Transverse colon (tissue), 4 donors: ENCODE data around the gene NEU2. TPM values are rescaled to one million over a fixed set of nuclear protein-coding genes. Genes with fewer than 3 reads are reported as not detected.

Source experiments
- DNase-seq: peaks from one replicate; pipeline ENCODE4 v3.0.0-alpha.2; 2019
- H3K27ac ChIP-seq, 4 donors: fragments of 200-600 bp; sonication (generic); 2 replicates each; pipeline ENCODE4 v1.5.1; 2016 to 2018; ENCODE audit warnings: inconsistent platforms in 4 of 4
- H3K27me3 ChIP-seq: fragments of 200-600 bp; sonication (generic); 2 replicates; pipeline ENCODE4 v1.5.1; 2017; ENCODE audit warnings: inconsistent platforms
- H3K36me3 ChIP-seq, 4 donors: fragments of 200-600 bp; sonication (generic); 2 replicates each; pipeline ENCODE4 v1.5.1; 2017 to 2019; ENCODE audit warnings: inconsistent platforms in 4 of 4
- H3K4me1 ChIP-seq, 4 donors: fragments of 200-600 bp; sonication (generic); 2 replicates each; pipeline ENCODE4 v1.5.1; 2017 to 2020; ENCODE audit warnings: inconsistent platforms in 4 of 4
- H3K4me3 ChIP-seq, 4 donors: fragments of 200-600 bp; sonication (generic); 1 replicate in 1 of 4; 2 replicates in 3 of 4; pipeline versions ENCODE4 v1.5.1 to v1.6.1; 2017 to 2019; ENCODE audit warnings: inconsistent platforms in 4 of 4
- H3K9me3 ChIP-seq, 2 donors: fragments of 200-600 bp; sonication (generic); 2 replicates each; pipeline ENCODE4 v1.5.1; 2017 to 2019; ENCODE audit warnings: inconsistent platforms in 2 of 2
- CTCF ChIP-seq, 5 experiments: fragments of 200-600 bp in 3 of 5; fragments of 450-650 bp in 2 of 5; sonication (generic) in 3 of 5; IDR thresholded peaks; 1 replicate in 2 of 5; 2 replicates in 3 of 5; pipeline ENCODE4 v1.5.1; 2016 to 2017; ENCODE audit warnings: antibody characterized with exemption in 5 of 5, inconsistent platforms in 3 of 5, mild to moderate bottlenecking in 2 of 5, moderate library complexity in 1 of 5
- EP300 ChIP-seq: sonication (generic); formaldehyde crosslinking; IDR thresholded peaks from one replicate; pipeline ENCODE4 v1.6.1; 2017; ENCODE audit warnings: antibody characterized with exemption, low read depth
- POLR2A ChIP-seq: fragments of 450-650 bp; IDR thresholded peaks from one replicate; pipeline ENCODE4 v1.6.1; 2016; ENCODE audit warnings: antibody characterized with exemption, mild to moderate bottlenecking, moderate library complexity
- POLR2AphosphoS5 ChIP-seq, 3 donors: sonication (generic); formaldehyde crosslinking; IDR thresholded peaks; one replicate each; pipeline ENCODE4 v1.6.1; 2016; ENCODE audit warnings: antibody characterized with exemption in 3 of 3
- WGBS, 2 donors: methylation state at CpG; one replicate each; pipeline ENCODE4 v1.1.5; 2018; ENCODE audit warnings: low coverage in 1 of 2; 5-methylcytosine and 5-hydroxymethylcytosine counted together
- in situ Hi-C, 4 donors: fragments of 200-750 bp; cut with MboI; loops; one replicate each; pipeline versions ENCODE4 v1.15.0 to v1.15.1; 2017; ENCODE audit warnings: low sequenced_read_pairs in 3 of 4, low pct_ligation_motif_present in 1 of 4, low pct_unique_long_range_greater_than_20kb in 1 of 4
- intact Hi-C: fragments of 100-400 bp; cut with DNase I; formaldehyde crosslinking; loops from one replicate; pipeline ENCODE4 v1.15.1; 2023; ENCODE audit warnings: low total_unique reads
- total RNA-seq, 4 donors: library from RNA; depleted of rRNA; stranded (reverse); fragments of >200 nt; gene quantifications; one replicate each; pipeline ENCODE4 v1.1.0, GENCODE V29; 2016

The NEU2 gene
- total RNA-seq, 4 donors from 2014 or later: 0.41 TPM; not detected in 3

GRCh38 chr2:233025706-233026105 is 6.8 kb upstream of the NEU2 start:
- intact Hi-C loops (no loop called here), in situ Hi-C loops (loop anchor here in 1 of 4 donors (25.0 kb wide), 1 partner anchor 163 kb away; the partner anchor contains the start of gene SNORC)
- Histone ChIP-seq H3K4me1 (no peaks in the 10 kb centered on the region), H3K9me3 (no peaks in the 10 kb centered on the region), H3K4me3 (no peak overlapping the region), H3K27ac (no peak overlapping the region), H3K27me3 (no peaks in the 10 kb centered on the region), H3K36me3 (no peaks in the 10 kb centered on the region)
- DNase-seq: no peak
- 87% methylated on average over 7 of the region's 7 CpGs; no CpG with 5 or more reads in 1 of the 2 donors for WGBS, 2 donors
- no peak for TF ChIP-seq POLR2AphosphoS5 (IDR thresholded peaks at IDR 0.05)
- no peak for TF ChIP-seq EP300
- no peak for TF ChIP-seq CTCF (IDR thresholded peaks at IDR 0.05)
- no peak for TF ChIP-seq POLR2A

- intact Hi-C loops (no loop called here), in situ Hi-C loops (loop anchor here in 1 of 4 donors (25.0 kb wide), 1 partner anchor 164 kb away; the partner anchor contains the start of gene SNORC)
- Histone ChIP-seq H3K4me3 (no peak overlapping the region), H3K36me3 (no peaks in the 10 kb centered on the region), H3K4me1 (no peaks in the 10 kb centered on the region), H3K27ac (no peak overlapping the region), H3K27me3 (no peaks in the 10 kb centered on the region), H3K9me3 (no peaks in the 10 kb centered on the region)
- WGBS, 2 donors: 85 to 87% methylated on average over 4 of the region's 4 CpGs
- no peak for DNase-seq
- TF ChIP-seq POLR2A: no peak
- TF ChIP-seq EP300: no peak
- TF ChIP-seq CTCF (IDR thresholded peaks at IDR 0.05): no peak
- no peak for TF ChIP-seq POLR2AphosphoS5 (IDR thresholded peaks at IDR 0.05)
Measured at GRCh38 chr2:233026198-233026813, 6.2 kb upstream of the NEU2 start.

GRCh38 chr2:233029321-233029720 is 3.2 kb upstream of the NEU2 start:
- no peak overlapping the region for H3K4me3 ChIP-seq
- no peak overlapping the region for H3K27ac ChIP-seq
- no peaks in the 10 kb centered on the region for H3K27me3 ChIP-seq
- H3K9me3 ChIP-seq: no peaks in the 10 kb centered on the region
- 59 to 86% methylated on average over 5 to 9 of the region's 9 CpGs for WGBS, 2 donors
- H3K36me3 ChIP-seq: no peaks in the 10 kb centered on the region
- in situ Hi-C loops (loop anchor here in 1 of 4 donors (25.0 kb wide), 1 partner anchor 167 kb away; the partner anchor contains the start of gene SNORC), intact Hi-C loops (no loop called here)
- no peaks in the 10 kb centered on the region for H3K4me1 ChIP-seq
- no peak for TF ChIP-seq POLR2A
- no peak for TF ChIP-seq CTCF (IDR thresholded peaks at IDR 0.05)
- TF ChIP-seq POLR2AphosphoS5 (IDR thresholded peaks at IDR 0.05): no peak
- TF ChIP-seq EP300: no peak
- DNase-seq: no peak

- no peaks in the 10 kb centered on the region for H3K27me3 ChIP-seq
- WGBS, 2 donors: 89% methylated on average over 27 of the region's 27 CpGs; no CpG with 5 or more reads in 1 of the 2 donors
- H3K36me3 ChIP-seq: no peaks in the 10 kb centered on the region
- no peak for TF ChIP-seq POLR2A
- no peak for TF ChIP-seq POLR2AphosphoS5 (IDR thresholded peaks at IDR 0.05)
- no peak for TF ChIP-seq CTCF (IDR thresholded peaks at IDR 0.05)
- no peak for TF ChIP-seq EP300
- in situ Hi-C loops (loop anchor here in 1 of 4 donors (25.0 kb wide), 1 partner anchor 170 kb away; the partner anchor contains the start of gene SNORC), intact Hi-C loops (no loop called here)
- DNase-seq: no peak
- no peak overlapping the region for H3K4me3 ChIP-seq
- H3K27ac ChIP-seq: no peak overlapping the region
- H3K4me1 ChIP-seq: no peaks in the 10 kb centered on the region
- no peaks in the 10 kb centered on the region for H3K9me3 ChIP-seq
Measured at GRCh38 chr2:233031556-233032500, 644 bp upstream of the NEU2 start.
